K562 (cell line): ENCODE results near the gene SERPINF2. TPM values are rescaled to one million over a fixed set of nuclear protein-coding genes. Genes with fewer than 3 reads are reported as not detected.

Source experiments
- ATAC-seq: fragments of 200-7000 bp; cut with Tn5 transposase; 3 replicates; pipeline ENCODE4 v1.9.1; 2020; ENCODE audit warnings: moderate library complexity
- BruUV-seq: library from RNA; stranded (reverse); fragments of 400-500 nt; replicated peaks from 2 replicates; lab custom pipeline; 2021; lab: Mats Ljungman, UMichigan
- CTCF ChIA-PET: fragments of 300-600 bp; formaldehyde crosslinking; extraction: SDS; loops from one replicate; lab custom pipeline; 2021; ENCODE audit warnings: low intra/inter-chr PET ratio; lab: Yijun Ruan, JAX
- POLR2A ChIA-PET: fragments of 300-600, 350-650 bp; sonication (Branson Sonifier 250); formaldehyde crosslinking; extraction: SDS; loops from one replicate; lab custom pipeline; 2021; ENCODE audit warnings: antibody characterized with exemption, inconsistent platforms; lab: Yijun Ruan, JAX
- DNase-seq, 4 experiments: peaks; one replicate each; pipeline versions ENCODE4 v3.0.0 to v3.0.0-alpha.2; 2011 to 2018; ENCODE audit warnings: low spot score in 3 of 4, mixed read lengths in 3 of 4; ENCODE audit errors: extremely low read depth in 1 of 4
- FAIRE-seq: peaks from 2 replicates; lab custom pipeline; 2011; peaks lifted over from hg19 to GRCh38; lab: Jason Lieb, UNC
- H2AFZ ChIP-seq: 2 replicates; pipeline ENCODE4 v1.6.0; 2011; ENCODE audit warnings: low read depth, low read length, control low read depth, inconsistent platforms
- H3K27ac ChIP-seq: fragments of 200-600 bp; 3 replicates; pipeline ENCODE4 v1.8.0; 2011; ENCODE audit warnings: low read depth, mild to moderate bottlenecking, control low read depth, inconsistent platforms, low read length, moderate library complexity, mixed read lengths; ENCODE audit errors: extremely low read depth
- H3K27me3 ChIP-seq, 2 experiments: fragments of 300-600 bp in 1 of 2; 2 replicates in 1 of 2; 3 replicates in 1 of 2; pipeline versions ENCODE4 v1.6.0 to v1.8.0; 2011; ENCODE audit warnings: inconsistent platforms in 2 of 2, low read length in 2 of 2, mild to moderate bottlenecking in 1 of 2, mixed read lengths in 1 of 2, moderate library complexity in 1 of 2; ENCODE audit not compliant: control insufficient read depth in 2 of 2, insufficient read depth in 2 of 2
- H3K36me3 ChIP-seq: fragments of 300-600 bp; 3 replicates; pipeline ENCODE4 v1.8.0; 2011; ENCODE audit warnings: mild to moderate bottlenecking, low read length, inconsistent platforms; ENCODE audit not compliant: control insufficient read depth, insufficient read depth
- H3K4me1 ChIP-seq, 2 experiments: fragments of 200-600 bp in 1 of 2; replicated peaks in 1 of 2; 2 replicates in 1 of 2; 3 replicates in 1 of 2; pipeline versions ENCODE4 v1.5.1 to v1.8.0; 2011; ENCODE audit warnings: inconsistent platforms in 2 of 2, low read length in 2 of 2, mild to moderate bottlenecking in 1 of 2, mixed read lengths in 1 of 2, moderate library complexity in 1 of 2; ENCODE audit not compliant: control insufficient read depth in 2 of 2, insufficient read depth in 2 of 2
- H3K4me2 ChIP-seq: 2 replicates; pipeline ENCODE4 v1.6.1; 2011; ENCODE audit warnings: low read length, control low read depth, inconsistent platforms, mixed read lengths; ENCODE audit not compliant: insufficient read depth
- H3K4me3 ChIP-seq: fragments of 200-600 bp; sonication (generic), shearing (Covaris generic); 2 replicates; pipeline ENCODE4 v1.5.1; 2016; ENCODE audit warnings: control low read depth, inconsistent platforms
- H3K79me2 ChIP-seq: fragments of 200-600 bp; 3 replicates; pipeline ENCODE4 v1.8.0; 2011; ENCODE audit warnings: low read length, inconsistent platforms; ENCODE audit not compliant: control insufficient read depth, insufficient read depth
- H3K9ac ChIP-seq, 2 experiments: 2 replicates each; pipeline versions ENCODE4 v1.6.0 to v1.6.1; 2011; ENCODE audit warnings: low read depth in 2 of 2, low read length in 2 of 2, control low read depth in 1 of 2, inconsistent platforms in 1 of 2, mild to moderate bottlenecking in 1 of 2, mixed read lengths in 1 of 2; ENCODE audit not compliant: insufficient read depth in 1 of 2
- H3K9me1 ChIP-seq: one replicate; pipeline ENCODE4 v1.6.0; 2011; ENCODE audit warnings: inconsistent platforms, mild to moderate bottlenecking, low read length, moderate library complexity; ENCODE audit not compliant: control insufficient read depth, insufficient read depth
- H3K9me3 ChIP-seq: replicated peaks from 2 replicates; pipeline ENCODE4 v1.5.1; 2011; ENCODE audit warnings: low read depth, low read length, inconsistent platforms; ENCODE audit not compliant: control insufficient read depth, insufficient read depth
- H4K20me1 ChIP-seq: replicated peaks from 2 replicates; pipeline ENCODE4 v1.6.1; 2011; ENCODE audit warnings: low read length, inconsistent platforms, mixed read lengths; ENCODE audit not compliant: control insufficient read depth, insufficient read depth
- EHMT2 ChIP-seq: fragments of 450-650 bp; IDR thresholded peaks from 2 replicates; pipeline ENCODE4 v1.6.1; 2018; ENCODE audit warnings: antibody characterized with exemption
- RAD51 ChIP-seq: fragments of 450-650 bp; IDR thresholded peaks from 2 replicates; pipeline ENCODE4 v1.7.1; 2016; ENCODE audit warnings: low read depth, mild to moderate bottlenecking, borderline replicate concordance
- USF2 ChIP-seq: sonication (generic); formaldehyde crosslinking; IDR thresholded peaks from 2 replicates; pipeline ENCODE4 v1.5.0; 2020; ENCODE audit warnings: missing genetic modification reagents
- ZNF384 ChIP-seq: IDR thresholded peaks from 2 replicates; pipeline ENCODE4 v1.6.1; 2012; ENCODE audit warnings: low read depth, low read length, improper control_type of control experiment
- ZNF696 ChIP-seq: fragments of 250-450 bp; sonication (Bioruptor Pico); conservative IDR thresholded peaks from 2 replicates; pipeline ENCODE4 v1.4.0; 2020; ENCODE audit warnings: mild to moderate bottlenecking, moderate library complexity
- WGBS: fragments of 100-300 bp; shearing (Covaris generic); methylation state at CpG from one replicate; pipeline ENCODE4 v1.1.6; 2016; ENCODE audit warnings: low coverage, mixed read lengths; ENCODE audit not compliant: insufficient coverage; ENCODE audit errors: missing lambda C conversion rate; 5-methylcytosine and 5-hydroxymethylcytosine counted together
- in situ Hi-C: fragments of 300-500 bp; cut with MboI; formaldehyde crosslinking; loops from 4 replicates; pipeline ENCODE4 v1.15.0; 2018; ENCODE audit warnings: inconsistent platforms, mixed read lengths
- intact Hi-C: fragments of 100-400 bp; cut with micrococcal nuclease; formaldehyde crosslinking; loops from 2 replicates; pipeline ENCODE4 v1.14.2; 2022
- polyA plus RNA-seq, 8 experiments: library from polyadenylated mRNA; depleted of rRNA in 4 of 8; stranded (reverse) in 5 of 8; unstranded in 3 of 8; fragments of >200 nt; fragmentation: Nextera tagmentation in 2 of 8; fragmentation: Illumina TruSeq in 1 of 8; extraction: Ambion mirVana in 2 of 8; extraction: Trizol in 1 of 8; gene quantifications; 2 replicates each; pipeline versions ENCODE4 v1.2.1 to v1.2.3, GENCODE V29; 2011 to 2014; ENCODE audit warnings: inconsistent platforms in 1 of 8, missing spikeins in 1 of 8
- total RNA-seq, 7 experiments: library from RNA; depleted of rRNA in 6 of 7; stranded (reverse); fragments of >200 nt in 6 of 7; fragmentation: Illumina TruSeq in 2 of 7; extraction: Trizol in 2 of 7; gene quantifications; 2 replicates each; pipeline versions ENCODE4 v1.2.1 to v1.2.3, GENCODE V29; 2011 to 2021; ENCODE audit warnings: low replicate concordance in 1 of 7

SERPINF2 gene
- total and polyA plus RNA-seq, 9 of the 15 experiments (the other 6 are each of a cell fraction or from before 2014, with no cell fraction given), result 0.22 TPM; not detected in 8

- ATAC-seq (no peak), FAIRE-seq (no peak), DNase-seq (no peak)
- no peak overlapping the region for H3K27ac ChIP-seq
- CTCF ChIA-PET, result no interaction called here
- no peak overlapping the region for H3K9ac ChIP-seq
- 52% methylated on average over 4 of the region's 4 CpGs for WGBS
- in situ Hi-C loops (loop anchor here (5.0 to 10.0 kb wide), 2 partner anchors 40 to 323 kb away; partner anchors contain the start of gene DPH1), intact Hi-C loops (no loop called here)
- TF ChIP-seq RAD51 (peak; percentile 56; the same call in 1 of the 2 replicates), ZNF384 (no peak), ZNF696 (CRISPR knock-in tag) (no peak), EHMT2 (no peak), USF2 (CRISPR knock-in tag) (peak; percentile 47)
- H3K36me3 ChIP-seq, result peaks cover 25% of the 10 kb centered on the region; the same call in 2 of the 3 replicates
- POLR2A ChIA-PET, result interaction anchor here (0.7 to 1.5 kb wide), 2 partner anchors 11 to 410 kb away, joined by 3 to 7 read pairs; no protein-coding TSS in a partner anchor
- H3K79me2 ChIP-seq, result peaks cover 44% of the 10 kb centered on the region
- H2AFZ ChIP-seq, result no peak overlapping the region
- H3K9me1 ChIP-seq, result no peaks in the 10 kb centered on the region
- H3K4me2 ChIP-seq, result no peak overlapping the region
- 0 out of 2 replicates have a peak, but pooled peaks cover 3% of the 10 kb centered on the region for H4K20me1 ChIP-seq
- no peak overlapping the region for H3K4me3 ChIP-seq
- no TSS peak for BruUV-seq
- H3K4me1 ChIP-seq, result peaks cover 31 to 64% of the 10 kb centered on the region in 2 experiments
- H3K27me3 ChIP-seq, result no peaks in the 10 kb centered on the region
- no peaks in the 10 kb centered on the region for H3K9me3 ChIP-seq
Observed at GRCh38 chr17:1711804-1712203, 30.9 kb upstream of the SERPINF2 start.
